Mesothelial cell of epicardium (in vitro differentiated cells): ENCODE results near the gene TSC1. TPM values are rescaled to one million over a fixed set of nuclear protein-coding genes. Genes with fewer than 3 reads are reported as not detected.

Experiments
- DNase-seq, 2 experiments: peaks; one replicate each; pipeline ENCODE4 v3.0.0; 2021; ENCODE audit warnings: low spot score in 2 of 2; ENCODE audit not compliant: unreplicated experiment in 2 of 2
- H3K27ac Mint-ChIP-seq: 2 replicates; pipeline ENCODE4 v1.8.0; 2021; ENCODE audit warnings: mixed read lengths
- H3K27me3 Mint-ChIP-seq: 2 replicates; pipeline ENCODE4 v1.8.0; 2021; ENCODE audit warnings: low read depth, mixed read lengths
- H3K36me3 Mint-ChIP-seq: 2 replicates; pipeline ENCODE4 v1.8.0; 2021; ENCODE audit warnings: mixed read lengths
- H3K4me1 Mint-ChIP-seq: 2 replicates; pipeline ENCODE4 v1.8.0; 2021; ENCODE audit warnings: mixed read lengths
- H3K4me3 Mint-ChIP-seq: 2 replicates; pipeline ENCODE4 v1.8.0; 2021; ENCODE audit warnings: mild to moderate bottlenecking, moderate library complexity, mixed read lengths
- H3K9me3 Mint-ChIP-seq: 2 replicates; pipeline ENCODE4 v1.8.0; 2021; ENCODE audit warnings: mixed read lengths
- CTCF ChIP-seq: fragments of 200-600 bp; sonication (generic); IDR thresholded peaks from one replicate; pipeline ENCODE4 v1.5.0; 2021; ENCODE audit warnings: antibody characterized with exemption; ENCODE audit not compliant: unreplicated experiment
- total RNA-seq: library from RNA; stranded (reverse); gene quantifications from 3 replicates; pipeline ENCODE4 v1.2.1, GENCODE V29; 2021

The TSC1 gene
- total RNA-seq, 1 donor from 2014 or later: 68.5 TPM

GRCh38 chr9:132947756-132948155 lies 3.3 kb upstream of the TSC1 start:
- H3K36me3 Mint-ChIP-seq: no peaks in the 10 kb centered on the region
- no peaks in the 10 kb centered on the region for H3K9me3 Mint-ChIP-seq
- no peaks in the 10 kb centered on the region for H3K27me3 Mint-ChIP-seq
- TF ChIP-seq CTCF: no peak
- H3K27ac Mint-ChIP-seq: no peak overlapping the region
- H3K4me3 Mint-ChIP-seq: no peak overlapping the region
- peaks cover 32% of the 10 kb centered on the region for H3K4me1 Mint-ChIP-seq
- no peak for DNase-seq

GRCh38 chr9:132946631-132947295 lies 2.3 kb upstream of the TSC1 start:
- peak overlapping the region; percentile 66 for H3K27ac Mint-ChIP-seq
- H3K4me1 Mint-ChIP-seq: peaks cover 39% of the 10 kb centered on the region

GRCh38 chr9:132946211-132946610 lies 1.8 kb upstream of the TSC1 start:
- H3K4me3 Mint-ChIP-seq: peak overlapping the region; percentile 23
- H3K27ac Mint-ChIP-seq: peak overlapping the region; percentile 66
- no peak for DNase-seq
- no peaks in the 10 kb centered on the region for H3K27me3 Mint-ChIP-seq
- peaks cover 39% of the 10 kb centered on the region for H3K4me1 Mint-ChIP-seq
- no peaks in the 10 kb centered on the region for H3K9me3 Mint-ChIP-seq
- no peaks in the 10 kb centered on the region for H3K36me3 Mint-ChIP-seq
- TF ChIP-seq CTCF: no peak

More at GRCh38 chr9:132946631-132947295, 2.3 kb upstream of the TSC1 start:
- H3K27me3 Mint-ChIP-seq: no peaks in the 10 kb centered on the region
- no peak overlapping the region for H3K4me3 Mint-ChIP-seq
- no peak for TF ChIP-seq CTCF
- no peak for DNase-seq
- H3K36me3 Mint-ChIP-seq: no peaks in the 10 kb centered on the region
- H3K9me3 Mint-ChIP-seq: no peaks in the 10 kb centered on the region

GRCh38 chr9:132945186-132946130 lies 1.0 kb upstream of the TSC1 start:
- peak overlapping the region; percentile 100 for H3K27ac Mint-ChIP-seq
- H3K4me1 Mint-ChIP-seq: peaks cover 39% of the 10 kb centered on the region
- TF ChIP-seq CTCF: no peak
- no peak for DNase-seq
- no peaks in the 10 kb centered on the region for H3K27me3 Mint-ChIP-seq
- H3K36me3 Mint-ChIP-seq: no peaks in the 10 kb centered on the region
- no peaks in the 10 kb centered on the region for H3K9me3 Mint-ChIP-seq
- peak overlapping the region; percentile 99 for H3K4me3 Mint-ChIP-seq

GRCh38 chr9:132943651-132944293 lies 644 bp downstream of the TSC1 start:
- Mint-ChIP-seq H3K27ac (peak overlapping the region; percentile 100), H3K4me1 (peaks cover 39% of the 10 kb centered on the region)

More at GRCh38 chr9:132943651-132944293, 644 bp downstream of the TSC1 start:
- TF ChIP-seq CTCF: no peak
- no peaks in the 10 kb centered on the region for H3K36me3 Mint-ChIP-seq
- DNase-seq: no peak
- no peaks in the 10 kb centered on the region for H3K9me3 Mint-ChIP-seq
- peak overlapping the region; percentile 99 for H3K4me3 Mint-ChIP-seq
- H3K27me3 Mint-ChIP-seq: no peaks in the 10 kb centered on the region
